ENCODE data around the gene SCN10A. TPM values are rescaled to one million over a fixed set of nuclear protein-coding genes. Genes with fewer than 3 reads are reported as not detected.
A peak's percentile ranks its signal among the peaks of the same experiment; 100 is the strongest.

Gene SCN10A
- total and polyA plus RNA-seq, 9 of the 15 experiments (the other 6 are each of a cell fraction or from before 2014, with no cell fraction given), result not detected

- H3K4me3 ChIP-seq, result no peak overlapping the region
- no peak overlapping the region for H3K9ac ChIP-seq (ENCODE audit: insufficient read depth in 1 of 2, low read depth in 2 of 2, low read length in 2 of 2)
- peaks cover 0 to 4% of the 10 kb centered on the region in 2 experiments; a peak in 2 of 5 replicates for H3K27me3 ChIP-seq (ENCODE audit: control insufficient read depth in 2 of 2, insufficient read depth in 2 of 2, low read length in 2 of 2)
- no TSS peak for BruUV-seq (replicated peaks)
- FAIRE-seq (no peak), DNase-seq (ENCODE audit: extremely low read depth in 1 of 4, low spot score in 3 of 4) (peak in 2 of 4 experiments; percentile 18 to 19), ATAC-seq (peak; percentile 68)
- H3K4me2 ChIP-seq (ENCODE audit: insufficient read depth, low read length), result no peak overlapping the region
- 3% methylated on average over 6 of the region's 6 CpGs for WGBS (ENCODE audit: insufficient coverage, low coverage, missing lambda C conversion rate)
- peak overlapping the region; percentile 21; the same call in 1 of the 2 replicates for H2AFZ ChIP-seq (ENCODE audit: low read depth, low read length)
- H3K27ac ChIP-seq (ENCODE audit: extremely low read depth, low read depth, low read length), result no peak overlapping the region
- intact Hi-C loops (cut with micrococcal nuclease), result no loop called here
- no peaks in the 10 kb centered on the region for H3K9me1 ChIP-seq (ENCODE audit: control insufficient read depth, insufficient read depth, low read length)
- ChIA-PET CTCF (ENCODE audit: low intra/inter-chr PET ratio) (no interaction called here), POLR2A (interaction anchor here (1.2 to 1.3 kb wide), 2 partner anchors 14 to 24 kb away, joined by 4 to 7 read pairs; no protein-coding TSS in a partner anchor)
- no peaks in the 10 kb centered on the region for H3K9me3 ChIP-seq (replicated peaks; ENCODE audit: control insufficient read depth, insufficient read depth, low read depth, low read length)
- no peaks in the 10 kb centered on the region for H3K79me2 ChIP-seq (ENCODE audit: control insufficient read depth, insufficient read depth, low read length)
- peaks cover 3% of the 10 kb centered on the region in 2 experiments; a peak in 3 of 5 replicates for H3K4me1 ChIP-seq (replicated peaks in 1 of 2; ENCODE audit: control insufficient read depth in 2 of 2, insufficient read depth in 2 of 2, low read length in 2 of 2)
- no peaks in the 10 kb centered on the region; the same call in 1 of the 2 replicates for H4K20me1 ChIP-seq (replicated peaks; ENCODE audit: control insufficient read depth, insufficient read depth, low read length)
- no peaks in the 10 kb centered on the region for H3K36me3 ChIP-seq (ENCODE audit: control insufficient read depth, insufficient read depth, low read length)
- in situ Hi-C loops (cut with MboI), result no loop called here
- TF ChIP-seq, protein P1, sequence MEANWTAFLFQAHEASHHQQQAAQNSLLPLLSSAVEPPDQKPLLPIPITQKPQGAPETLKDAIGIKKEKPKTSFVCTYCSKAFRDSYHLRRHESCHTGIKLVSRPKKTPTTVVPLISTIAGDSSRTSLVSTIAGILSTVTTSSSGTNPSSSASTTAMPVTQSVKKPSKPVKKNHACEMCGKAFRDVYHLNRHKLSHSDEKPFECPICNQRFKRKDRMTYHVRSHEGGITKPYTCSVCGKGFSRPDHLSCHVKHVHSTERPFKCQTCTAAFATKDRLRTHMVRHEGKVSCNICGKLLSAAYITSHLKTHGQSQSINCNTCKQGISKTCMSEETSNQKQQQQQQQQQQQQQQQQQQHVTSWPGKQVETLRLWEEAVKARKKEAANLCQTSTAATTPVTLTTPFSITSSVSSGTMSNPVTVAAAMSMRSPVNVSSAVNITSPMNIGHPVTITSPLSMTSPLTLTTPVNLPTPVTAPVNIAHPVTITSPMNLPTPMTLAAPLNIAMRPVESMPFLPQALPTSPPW (CRISPR knock-in tag; IDR thresholded peaks at IDR 0.05), result 0 out of 2 replicates have a peak, but pooled peaks have one; percentile 25
- TF ChIP-seq ZBTB8A (IDR thresholded peaks at IDR 0.05; ENCODE audit: partially characterized antibody), result no peak
- no peak for TF ChIP-seq FIP1L1 (IDR thresholded peaks at IDR 0.05; ENCODE audit: low read depth, low read length, poor library complexity, severe bottlenecking)
- no peak for TF ChIP-seq ZNF395 (CRISPR knock-in tag; IDR thresholded peaks at IDR 0.05)
- no peak for TF ChIP-seq C11orf30 (IDR thresholded peaks at IDR 0.05; ENCODE audit: low read depth)
- peak; percentile 56; the same call in 1 of the 2 replicates for TF ChIP-seq ZNF263 (CRISPR knock-in tag; IDR thresholded peaks at IDR 0.05; ENCODE audit: borderline replicate concordance)
- no peak for TF ChIP-seq KAT8 (IDR thresholded peaks at IDR 0.05; ENCODE audit: low read depth)
- TF ChIP-seq, protein P2, sequence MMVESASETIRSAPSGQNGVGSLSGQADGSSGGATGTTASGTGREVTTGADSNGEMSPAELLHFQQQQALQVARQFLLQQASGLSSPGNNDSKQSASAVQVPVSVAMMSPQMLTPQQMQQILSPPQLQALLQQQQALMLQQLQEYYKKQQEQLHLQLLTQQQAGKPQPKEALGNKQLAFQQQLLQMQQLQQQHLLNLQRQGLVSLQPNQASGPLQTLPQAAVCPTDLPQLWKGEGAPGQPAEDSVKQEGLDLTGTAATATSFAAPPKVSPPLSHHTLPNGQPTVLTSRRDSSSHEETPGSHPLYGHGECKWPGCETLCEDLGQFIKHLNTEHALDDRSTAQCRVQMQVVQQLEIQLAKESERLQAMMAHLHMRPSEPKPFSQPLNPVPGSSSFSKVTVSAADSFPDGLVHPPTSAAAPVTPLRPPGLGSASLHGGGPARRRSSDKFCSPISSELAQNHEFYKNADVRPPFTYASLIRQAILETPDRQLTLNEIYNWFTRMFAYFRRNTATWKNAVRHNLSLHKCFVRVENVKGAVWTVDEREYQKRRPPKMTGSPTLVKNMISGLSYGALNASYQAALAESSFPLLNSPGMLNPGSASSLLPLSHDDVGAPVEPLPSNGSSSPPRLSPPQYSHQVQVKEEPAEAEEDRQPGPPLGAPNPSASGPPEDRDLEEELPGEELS (CRISPR knock-in tag; IDR thresholded peaks at IDR 0.05; ENCODE audit: borderline replicate concordance), result no peak
- TF ChIP-seq UBTF (IDR thresholded peaks at IDR 0.05; ENCODE audit: borderline replicate concordance in 1 of 2, low read depth in 2 of 2, low read length in 2 of 2), result peak; percentile 56 to 98; a peak in 3 of 4 replicates
- TF ChIP-seq FOSL1 (tag; conservative IDR thresholded peaks at IDR 0.05), result peak; percentile 45; the same call in 1 of the 2 replicates
- no peak for TF ChIP-seq PTRF (tag; IDR thresholded peaks at IDR 0.05)
- TF ChIP-seq ZFX (CRISPR knock-in tag; IDR thresholded peaks at IDR 0.05), result no peak
- TF ChIP-seq HNRNPH1 (optimal IDR thresholded peaks at IDR 0.05; ENCODE audit: low read depth, low read length), result no peak
- TF ChIP-seq ZNF311 (CRISPR knock-in tag; IDR thresholded peaks at IDR 0.05), result no peak
- no peak for TF ChIP-seq HDAC1 (IDR thresholded peaks at IDR 0.05)
Observed at GRCh38 chr3:38829404-38829803, 13.4 kb upstream of the SCN10A start.
